NCI-H146 (cell line): ENCODE results near the gene SNRNP48.
A peak's percentile ranks its signal among the peaks of the same experiment; 100 is the strongest.

Source experiments
- DNase-seq: peaks from one replicate; lab custom pipeline; 2025; lab: John Stamatoyannopoulos, UW

SNRNP48 gene

DNA sequence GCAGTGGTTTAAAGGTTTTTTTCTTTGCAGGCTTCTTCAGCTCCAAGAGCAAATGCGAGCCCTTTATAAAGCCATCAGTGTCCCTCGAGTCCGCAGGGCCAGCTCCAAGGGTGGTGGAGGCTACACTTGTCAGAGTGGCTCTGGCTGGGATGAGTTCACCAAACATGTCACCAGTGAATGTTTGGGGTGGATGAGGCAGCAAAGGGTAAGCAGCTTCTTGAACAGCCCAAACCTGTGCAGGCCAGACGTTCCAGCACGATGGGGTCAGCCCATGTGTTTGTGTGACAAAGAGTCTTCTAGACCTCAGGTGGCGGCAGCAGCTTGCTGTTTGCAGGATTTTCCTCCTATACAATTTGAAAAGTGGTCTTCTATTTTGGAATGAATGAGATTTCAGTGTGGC is 30.8 kb upstream of the SNRNP48 start:
- no peak for DNase-seq

DNA sequence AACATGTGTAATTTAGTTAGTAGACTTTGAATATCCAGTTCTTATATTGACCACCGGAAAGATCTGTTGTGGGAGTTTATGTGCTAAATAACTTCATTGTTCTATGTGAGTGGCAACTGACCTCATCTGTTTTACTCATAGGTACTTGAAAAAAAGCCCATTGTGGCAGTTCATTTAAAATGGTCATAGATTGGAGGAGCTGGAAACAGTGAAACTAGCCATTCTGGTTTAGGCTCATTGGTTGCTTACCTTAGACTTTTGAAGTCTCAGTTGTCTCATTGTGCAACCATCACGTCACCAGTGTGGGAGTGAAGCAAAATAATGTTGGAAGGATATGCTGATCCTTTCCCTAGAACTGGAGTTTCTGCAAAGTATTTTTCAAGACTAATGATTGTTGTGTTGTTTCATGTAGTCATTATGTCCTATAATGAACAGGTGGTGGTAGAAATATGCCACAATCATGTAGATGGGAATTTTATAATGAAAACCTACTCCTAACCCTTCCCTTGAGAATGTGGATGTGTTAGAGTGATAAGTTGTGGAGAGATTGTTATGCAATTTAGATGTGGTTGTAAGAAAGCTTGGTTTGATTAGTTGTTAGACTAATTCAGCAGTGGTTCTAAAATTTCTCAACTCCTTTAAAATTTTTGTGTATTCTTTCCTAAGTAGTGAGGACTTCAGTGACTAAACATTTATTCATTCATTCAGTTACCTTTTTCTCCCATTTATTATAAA is 30.2 kb upstream of the SNRNP48 start:
- no peak for DNase-seq

DNA sequence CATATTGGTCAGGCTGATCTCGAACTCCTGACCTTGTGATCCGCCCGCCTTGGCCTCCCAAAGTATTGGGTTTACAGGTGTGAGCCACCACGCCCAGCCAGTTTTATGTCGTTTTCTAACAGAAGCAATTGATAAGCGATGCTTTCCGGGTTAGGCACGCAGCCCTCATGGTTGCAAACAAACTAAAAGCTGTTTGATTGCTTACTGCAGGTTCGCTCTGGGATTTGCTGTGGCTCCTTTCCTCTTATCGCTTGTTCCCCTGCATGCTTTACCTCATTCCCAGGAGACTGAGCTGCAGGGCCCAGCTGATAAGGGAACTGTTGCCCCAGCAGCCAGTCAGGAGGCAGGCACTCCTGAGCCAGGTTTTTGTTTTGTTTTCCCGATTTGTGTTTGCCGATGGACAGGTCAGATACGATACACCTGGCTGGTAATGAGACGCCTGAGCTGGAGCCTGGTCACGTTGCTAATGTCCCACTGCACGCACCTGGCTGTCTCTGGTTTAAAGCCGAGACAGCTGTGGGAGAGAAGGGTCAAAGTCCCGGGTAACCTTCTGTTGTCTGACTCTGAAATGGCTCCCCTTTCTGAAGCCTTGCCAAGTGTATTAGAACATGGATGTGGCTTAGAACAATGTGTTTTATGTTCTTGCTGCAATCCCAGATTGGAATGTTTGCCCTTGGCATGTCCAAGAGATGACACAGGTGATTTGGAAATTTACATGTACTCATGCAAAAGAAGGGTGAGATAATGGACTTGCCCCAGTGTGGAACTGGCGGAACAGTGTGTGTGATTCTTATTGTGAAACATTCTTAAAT is 28.6 kb upstream of the SNRNP48 start:
- DNase-seq: peak; percentile 98

DNA sequence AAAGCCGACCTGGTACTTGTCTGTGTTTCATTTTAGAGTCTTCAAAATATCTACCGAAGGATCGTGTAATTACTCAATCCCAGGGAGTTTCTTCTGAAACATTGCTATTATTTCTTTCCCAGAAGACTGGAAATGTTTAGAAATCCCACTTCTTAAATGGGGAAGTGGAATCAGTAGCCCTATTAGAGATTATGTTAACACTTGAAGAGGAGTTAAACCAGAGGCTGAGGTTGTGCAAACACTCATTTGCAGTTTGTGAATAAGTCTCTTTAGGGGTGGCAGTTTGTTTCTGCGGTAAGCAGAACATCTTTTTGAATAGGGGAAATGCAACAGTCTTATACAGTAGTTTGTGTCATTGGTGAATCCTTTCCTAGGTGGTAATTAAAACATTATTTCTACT is 27.2 kb upstream of the SNRNP48 start:
- no peak for DNase-seq

DNA sequence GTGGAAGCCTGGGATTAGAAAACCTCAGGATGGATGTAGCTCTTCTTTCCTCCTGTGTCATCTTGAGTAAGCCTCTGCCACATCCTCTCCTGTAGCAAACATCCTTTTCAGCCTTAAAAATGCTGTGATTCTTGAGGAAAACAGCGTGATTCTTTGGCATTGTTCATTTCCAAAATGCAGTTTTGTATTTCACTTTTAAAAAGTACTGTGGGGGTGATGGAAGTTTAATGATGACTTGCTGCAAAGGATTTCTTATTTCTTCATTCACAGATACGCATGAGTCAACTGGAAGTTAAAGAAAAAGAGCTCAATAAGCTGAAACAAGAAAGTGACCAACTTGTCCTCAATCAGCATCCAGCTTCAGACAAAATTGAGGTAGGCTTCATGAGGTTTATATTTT is 23.9 kb upstream of the SNRNP48 start:
- no peak for DNase-seq

DNA sequence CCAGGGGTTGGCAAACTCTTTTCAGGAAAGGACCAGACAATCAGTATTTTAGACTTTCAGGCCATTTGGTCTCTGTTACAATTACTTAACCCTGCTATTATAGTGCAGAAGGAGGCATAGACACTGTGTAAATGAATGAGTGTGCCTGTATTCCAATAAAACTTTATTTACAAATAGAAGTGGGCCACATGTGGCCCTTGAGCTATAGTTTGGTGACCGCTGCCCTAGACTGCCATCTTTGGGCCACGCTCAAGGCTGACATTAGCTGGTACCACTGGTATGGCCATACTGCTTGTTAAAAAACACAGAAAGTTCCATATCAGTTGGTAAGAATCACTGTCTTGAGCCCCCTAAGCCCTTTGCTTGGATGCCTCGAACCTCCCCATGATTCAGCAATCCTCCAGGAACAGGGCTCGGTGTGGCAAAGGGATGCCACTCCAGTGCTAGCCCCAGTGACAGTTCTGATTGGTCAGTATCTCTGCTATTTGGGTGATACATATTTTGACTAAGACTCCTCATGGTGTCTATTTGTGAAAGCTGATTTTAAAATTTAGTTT is 23.3 kb upstream of the SNRNP48 start:
- DNase-seq: no peak

DNA sequence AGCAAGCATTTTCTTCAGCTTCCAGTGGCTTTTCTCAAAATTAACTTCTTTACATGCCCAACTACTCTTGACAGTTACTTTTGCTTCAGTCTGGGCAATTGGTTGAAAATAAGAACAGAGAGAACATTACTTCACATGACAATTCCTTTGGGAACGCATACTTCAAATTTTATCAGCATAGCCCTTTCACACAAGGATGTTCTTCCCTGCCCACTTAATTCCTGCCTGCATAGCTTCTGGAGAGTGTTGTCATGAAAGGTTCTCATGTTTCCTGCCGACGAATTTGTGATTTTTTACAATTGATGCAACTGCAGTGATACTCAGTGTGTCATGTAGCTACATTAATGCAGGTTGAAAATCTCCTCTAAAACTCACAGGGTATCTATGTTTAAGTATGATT is 22.0 kb upstream of the SNRNP48 start:
- no peak for DNase-seq

DNA sequence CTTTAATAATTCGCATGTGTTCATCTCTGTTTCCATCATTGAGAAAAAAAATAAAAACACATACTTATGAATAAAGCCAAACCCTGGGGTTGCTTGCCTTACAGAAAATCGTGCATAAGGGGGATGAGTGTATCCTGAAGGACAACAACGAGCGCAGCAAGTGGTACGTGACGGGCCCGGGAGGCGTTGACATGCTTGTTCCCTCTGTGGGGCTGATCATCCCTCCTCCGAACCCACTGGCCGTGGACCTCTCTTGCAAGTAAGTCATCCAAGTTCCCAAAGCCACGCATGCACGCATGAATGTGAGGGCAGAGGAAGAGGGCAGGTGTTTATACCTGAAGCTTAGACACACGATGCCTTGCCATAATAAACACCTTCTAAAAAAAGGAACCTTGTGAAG is 20.9 kb upstream of the SNRNP48 start:
- DNase-seq: no peak

DNA sequence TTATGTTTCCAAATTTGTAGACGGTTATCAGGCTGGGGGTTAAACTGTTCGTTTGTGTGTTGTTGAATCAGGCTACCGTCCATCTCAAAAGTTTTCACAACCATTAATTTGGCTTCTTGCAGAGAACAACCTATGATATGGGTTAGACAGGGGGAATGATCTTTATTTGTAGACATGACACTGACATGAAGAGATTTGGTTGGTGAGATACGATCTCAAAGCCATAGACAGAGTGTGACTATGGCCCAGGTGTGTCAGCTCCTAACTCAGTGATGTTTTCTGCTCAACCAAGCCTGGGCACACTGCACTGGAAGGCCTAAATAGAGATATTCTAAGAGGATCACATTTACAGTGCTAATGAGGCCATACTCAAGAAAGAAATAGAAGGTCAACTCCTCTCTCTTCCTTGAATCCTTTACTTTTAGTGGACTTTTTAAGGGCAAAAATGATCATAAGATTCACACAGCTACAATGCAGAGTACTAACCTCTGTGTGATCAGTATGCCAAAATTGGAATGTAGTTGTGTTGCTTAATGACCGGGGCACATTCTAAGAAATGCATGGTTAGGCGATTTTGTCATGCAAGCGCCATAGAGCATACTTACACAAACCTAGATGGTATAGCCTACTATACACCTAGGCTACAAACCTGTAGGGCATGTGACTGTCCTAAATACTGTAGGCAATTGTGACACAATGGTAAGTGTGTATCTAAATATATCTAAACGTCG is 17.6 kb upstream of the SNRNP48 start:
- DNase-seq: no peak

DNA sequence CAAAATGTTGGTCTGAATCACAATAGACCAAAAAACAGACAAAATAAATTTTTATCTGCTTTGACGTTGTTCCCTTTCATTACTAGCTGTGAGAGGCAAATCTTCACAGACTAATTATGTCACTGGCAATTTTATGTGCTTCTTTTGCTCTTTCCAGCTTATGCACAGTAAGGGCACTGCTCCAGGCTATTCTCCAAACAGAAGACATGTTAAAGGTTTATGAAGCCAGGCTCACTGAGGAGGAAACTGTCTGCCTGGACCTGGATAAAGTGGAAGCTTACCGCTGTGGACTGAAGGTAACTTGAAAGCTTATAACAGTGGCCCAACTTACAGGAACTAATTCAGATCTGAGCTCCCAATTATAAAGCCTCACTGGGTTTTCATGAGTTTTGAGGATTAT is 15.5 kb upstream of the SNRNP48 start:
- DNase-seq: no peak

DNA sequence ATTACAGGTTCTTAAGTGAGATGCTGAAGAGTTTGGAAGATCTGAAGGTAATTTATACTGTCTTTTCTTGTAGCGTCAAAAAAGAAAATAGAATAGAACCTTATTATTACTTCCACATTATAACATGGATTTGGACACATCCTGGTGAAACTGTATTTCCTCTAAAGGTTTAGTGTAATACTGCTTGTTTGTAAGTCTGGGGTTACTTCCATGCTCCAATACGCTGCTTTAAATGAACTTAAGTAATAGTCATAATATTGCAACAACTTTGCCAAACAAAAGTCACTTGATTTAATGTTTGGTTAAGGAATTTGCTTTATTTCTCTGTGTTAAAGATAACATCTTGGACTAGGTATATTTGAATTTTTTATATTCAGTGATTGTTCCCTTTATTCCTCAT is 11.5 kb upstream of the SNRNP48 start:
- DNase-seq: no peak

DNA sequence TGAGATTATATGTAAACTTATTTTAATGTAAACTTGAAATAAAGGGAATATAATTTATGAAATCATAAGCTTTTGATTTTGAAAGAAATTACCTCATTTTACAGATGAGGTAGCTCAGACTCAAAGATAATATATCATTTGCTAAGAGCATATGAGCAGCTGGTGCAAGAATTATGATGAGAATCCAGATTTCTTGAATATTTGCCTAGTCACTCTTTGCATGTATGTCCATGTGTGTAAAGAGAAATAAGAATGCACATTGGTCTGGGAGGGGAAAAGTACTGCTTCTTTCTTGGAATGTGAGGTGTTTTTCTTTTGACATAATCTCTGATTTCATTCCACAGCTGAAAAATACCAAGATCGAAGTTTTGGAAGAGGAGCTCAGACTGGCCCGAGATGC is 11.1 kb upstream of the SNRNP48 start:
- DNase-seq: no peak

DNA sequence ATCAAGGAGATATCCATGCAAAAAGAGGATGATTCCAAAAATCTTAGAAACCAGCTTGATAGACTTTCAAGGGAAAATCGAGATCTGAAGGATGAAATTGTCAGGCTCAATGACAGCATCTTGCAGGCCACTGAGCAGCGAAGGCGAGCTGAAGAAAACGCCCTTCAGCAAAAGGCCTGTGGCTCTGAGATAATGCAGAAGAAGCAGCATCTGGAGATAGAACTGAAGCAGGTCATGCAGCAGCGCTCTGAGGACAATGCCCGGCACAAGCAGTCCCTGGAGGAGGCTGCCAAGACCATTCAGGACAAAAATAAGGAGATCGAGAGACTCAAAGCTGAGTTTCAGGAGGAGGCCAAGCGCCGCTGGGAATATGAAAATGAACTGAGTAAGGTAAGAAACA is 10.1 kb upstream of the SNRNP48 start:
- no peak for DNase-seq

DNA sequence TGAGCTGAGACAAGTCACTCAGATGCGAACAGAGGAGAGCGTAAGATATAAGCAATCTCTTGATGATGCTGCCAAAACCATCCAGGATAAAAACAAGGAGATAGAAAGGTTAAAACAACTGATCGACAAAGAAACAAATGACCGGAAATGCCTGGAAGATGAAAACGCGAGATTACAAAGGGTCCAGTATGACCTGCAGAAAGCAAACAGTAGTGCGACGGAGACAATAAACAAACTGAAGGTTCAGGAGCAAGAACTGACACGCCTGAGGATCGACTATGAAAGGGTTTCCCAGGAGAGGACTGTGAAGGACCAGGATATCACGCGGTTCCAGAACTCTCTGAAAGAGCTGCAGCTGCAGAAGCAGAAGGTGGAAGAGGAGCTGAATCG is 9.5 kb upstream of the SNRNP48 start:
- no peak for DNase-seq

DNA sequence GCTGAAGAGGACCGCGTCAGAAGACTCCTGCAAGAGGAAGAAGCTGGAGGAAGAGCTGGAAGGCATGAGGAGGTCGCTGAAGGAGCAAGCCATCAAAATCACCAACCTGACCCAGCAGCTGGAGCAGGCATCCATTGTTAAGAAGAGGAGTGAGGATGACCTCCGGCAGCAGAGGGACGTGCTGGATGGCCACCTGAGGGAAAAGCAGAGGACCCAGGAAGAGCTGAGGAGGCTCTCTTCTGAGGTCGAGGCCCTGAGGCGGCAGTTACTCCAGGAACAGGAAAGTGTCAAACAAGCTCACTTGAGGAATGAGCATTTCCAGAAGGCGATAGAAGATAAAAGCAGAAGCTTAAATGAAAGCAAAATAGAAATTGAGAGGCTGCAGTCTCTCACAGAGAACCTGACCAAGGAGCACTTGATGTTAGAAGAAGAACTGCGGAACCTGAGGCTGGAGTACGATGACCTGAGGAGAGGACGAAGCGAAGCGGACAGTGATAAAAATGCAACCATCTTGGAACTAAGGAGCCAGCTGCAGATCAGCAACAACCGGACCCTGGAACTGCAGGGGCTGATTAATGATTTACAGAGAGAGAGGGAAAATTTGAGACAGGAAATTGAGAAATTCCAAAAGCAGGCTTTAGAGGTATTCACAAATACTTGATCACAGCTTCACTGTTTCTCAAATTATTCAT is 8.9 kb upstream of the SNRNP48 start:
- no peak for DNase-seq

DNA sequence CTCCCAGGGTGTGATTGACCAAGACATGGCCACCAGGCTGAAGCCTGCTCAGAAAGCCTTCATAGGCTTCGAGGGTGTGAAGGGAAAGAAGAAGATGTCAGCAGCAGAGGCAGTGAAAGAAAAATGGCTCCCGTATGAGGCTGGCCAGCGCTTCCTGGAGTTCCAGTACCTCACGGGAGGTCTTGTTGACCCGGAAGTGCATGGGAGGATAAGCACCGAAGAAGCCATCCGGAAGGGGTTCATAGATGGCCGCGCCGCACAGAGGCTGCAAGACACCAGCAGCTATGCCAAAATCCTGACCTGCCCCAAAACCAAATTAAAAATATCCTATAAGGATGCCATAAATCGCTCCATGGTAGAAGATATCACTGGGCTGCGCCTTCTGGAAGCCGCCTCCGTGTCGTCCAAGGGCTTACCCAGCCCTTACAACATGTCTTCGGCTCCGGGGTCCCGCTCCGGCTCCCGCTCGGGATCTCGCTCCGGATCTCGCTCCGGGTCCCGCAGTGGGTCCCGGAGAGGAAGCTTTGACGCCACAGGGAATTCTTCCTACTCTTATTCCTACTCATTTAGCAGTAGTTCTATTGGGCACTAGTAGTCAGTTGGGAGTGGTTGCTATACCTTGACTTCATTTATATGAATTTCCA is 4.6 kb upstream of the SNRNP48 start:
- no peak for DNase-seq

DNA sequence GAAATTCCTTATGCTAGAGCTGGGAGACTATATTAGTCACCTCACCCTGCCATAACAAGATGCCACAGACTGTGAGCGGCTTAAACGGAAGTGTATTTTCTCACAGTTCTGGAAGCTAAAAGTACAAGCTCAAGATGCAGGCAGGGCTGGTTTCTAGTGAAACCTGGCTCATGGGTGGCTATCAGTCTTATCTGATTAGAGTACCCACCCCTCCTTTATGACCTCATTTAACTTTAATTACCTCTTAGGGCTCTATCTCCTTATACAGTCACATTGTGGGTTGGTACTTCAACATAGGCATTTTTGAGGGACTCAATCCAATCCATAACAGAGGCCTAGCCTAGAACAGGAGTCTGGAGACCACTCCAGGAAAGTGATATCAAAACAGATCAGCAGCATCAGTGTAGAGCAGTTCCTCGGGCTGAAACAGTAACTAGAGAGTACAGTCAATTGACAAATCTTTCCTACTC is 2.3 kb upstream of the SNRNP48 start:
- DNase-seq: no peak

DNA sequence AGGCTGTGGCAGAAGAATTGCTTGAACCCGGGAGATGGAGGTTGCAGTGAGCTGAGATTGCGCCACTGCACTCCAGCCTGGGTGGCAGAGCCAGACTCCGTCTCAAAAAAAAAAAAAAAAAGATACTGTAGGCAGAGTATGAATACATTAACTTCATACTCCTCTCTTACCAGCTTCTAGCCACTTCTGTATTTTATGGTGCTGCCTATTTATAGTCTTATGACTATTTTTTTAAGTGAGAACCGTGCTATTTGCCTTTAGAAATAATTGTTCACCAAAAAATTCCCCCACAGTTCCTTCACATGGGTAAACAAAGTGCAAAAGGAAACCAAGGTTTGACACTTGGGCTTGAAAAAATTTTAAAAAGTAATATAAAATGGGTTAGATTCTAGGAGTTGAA is 1.5 kb upstream of the SNRNP48 start:
- no peak for DNase-seq

DNA sequence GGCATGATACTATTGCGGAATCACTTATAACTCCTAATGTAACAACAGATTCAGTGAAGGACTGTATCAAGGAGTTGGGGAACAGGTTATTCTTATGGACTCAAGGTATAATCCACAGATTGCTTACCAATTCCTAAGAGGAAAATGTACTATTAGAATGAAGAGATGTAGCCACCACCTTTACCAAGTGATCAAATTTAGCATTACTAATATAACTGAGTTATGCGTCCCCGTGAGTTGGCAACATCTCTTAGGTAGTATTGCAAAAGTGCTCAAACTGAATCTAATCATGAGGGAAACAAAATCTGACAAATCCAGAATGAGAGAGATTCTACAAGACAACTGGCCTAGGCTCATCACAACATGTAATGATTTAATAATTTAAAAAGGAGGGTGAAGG is 777 bp upstream of the SNRNP48 start:
- DNase-seq: no peak

DNA sequence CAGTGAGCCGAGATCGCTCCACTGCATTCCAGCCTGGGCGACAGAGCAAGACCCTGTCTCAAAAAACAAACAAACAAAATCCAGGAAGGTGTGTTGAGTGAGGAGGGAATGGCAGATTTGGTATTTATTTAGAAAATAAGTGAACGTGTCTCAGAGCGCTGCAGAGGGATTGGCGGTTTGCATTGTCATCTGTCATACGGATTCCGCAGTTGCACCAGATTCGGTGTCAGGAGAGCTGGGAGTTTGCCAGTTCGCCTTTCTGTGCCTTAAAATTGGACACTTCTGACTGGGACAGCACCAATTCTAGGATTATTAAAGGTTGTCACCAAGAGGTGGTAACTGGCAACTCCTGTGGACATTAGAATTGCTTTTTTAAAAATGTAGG is 912 bp downstream of the SNRNP48 start:
- DNase-seq: no peak

DNA sequence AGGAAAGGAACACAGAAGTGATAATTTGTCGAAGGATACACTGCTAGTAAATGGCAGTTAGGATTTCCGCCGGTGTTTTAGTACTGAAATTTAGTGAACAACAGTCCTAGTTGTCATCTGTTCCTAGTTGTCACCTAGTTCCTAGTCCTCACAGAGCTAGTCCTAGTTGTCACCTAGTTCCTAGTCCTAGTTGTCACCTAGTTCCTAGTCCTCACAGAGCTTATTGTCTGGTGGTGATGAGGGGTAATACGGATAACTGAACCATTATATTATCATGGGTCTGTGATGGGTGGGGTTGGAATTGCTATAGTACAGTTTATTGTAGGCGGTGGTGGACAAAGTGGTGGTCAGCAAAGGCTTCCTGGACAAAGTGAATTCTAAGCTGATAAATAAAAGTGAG is 1.8 kb downstream of the SNRNP48 start:
- no peak for DNase-seq

DNA sequence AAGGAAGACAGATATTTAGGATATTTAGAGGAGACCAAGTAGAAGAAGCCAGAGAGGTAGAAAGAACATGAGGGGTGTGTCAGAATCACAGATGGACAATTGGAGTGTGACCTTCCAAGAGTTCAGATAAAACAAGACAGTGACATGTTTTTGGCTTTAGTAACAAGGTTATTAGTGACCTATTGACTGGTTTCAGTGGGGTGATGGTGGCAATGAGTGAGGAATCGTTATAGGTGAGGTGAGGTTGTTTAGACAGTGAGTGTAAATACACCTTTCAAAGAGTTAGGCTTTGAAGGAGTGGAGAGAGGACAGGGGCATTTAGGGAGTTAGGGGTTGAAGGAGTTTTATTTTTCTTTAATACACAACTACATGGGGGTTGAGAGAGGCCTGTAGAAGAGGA is 3.2 kb downstream of the SNRNP48 start:
- no peak for DNase-seq
